Loucy (cell line): Measurements from ENCODE around the gene NHSL1.

Experiments used
- H2AFZ ChIP-seq: fragments of 200-600 bp; sonication (generic); 2 replicates; pipeline ENCODE4 v1.6.0; 2016; ENCODE audit warnings: antibody characterized with exemption, mild to moderate bottlenecking, low read length, moderate library complexity
- H3F3A ChIP-seq: fragments of 200-600 bp; 2 replicates; pipeline ENCODE4 v1.6.0; 2016; ENCODE audit warnings: antibody characterized with exemption, low read depth, mild to moderate bottlenecking
- H3K27me3 ChIP-seq: fragments of 200-600 bp; sonication (generic); 2 replicates; pipeline ENCODE4 v1.6.1; 2014; ENCODE audit warnings: low read length, mild to moderate bottlenecking; ENCODE audit not compliant: insufficient read depth, poor library complexity, severe bottlenecking
- H3K36me3 ChIP-seq: fragments of 200-600 bp; sonication (generic); 2 replicates; pipeline ENCODE4 v1.6.1; 2016; ENCODE audit warnings: low read length; ENCODE audit not compliant: insufficient read depth
- H3K4me1 ChIP-seq: fragments of 200-600 bp; sonication (generic); 2 replicates; pipeline ENCODE4 v1.5.1; 2014; ENCODE audit warnings: low read length, mild to moderate bottlenecking; ENCODE audit not compliant: insufficient read depth, poor library complexity, severe bottlenecking
- H3K4me2 ChIP-seq: fragments of 200-600 bp; sonication (generic); 2 replicates; pipeline ENCODE4 v1.6.0; 2014; ENCODE audit warnings: antibody characterized with exemption, low read length, low read depth, mild to moderate bottlenecking; ENCODE audit not compliant: poor library complexity, severe bottlenecking
- H3K4me3 ChIP-seq: fragments of 200-600 bp; sonication (generic); 2 replicates; pipeline ENCODE4 v1.5.1; 2014; ENCODE audit warnings: low read length, mild to moderate bottlenecking, mixed read lengths; ENCODE audit not compliant: poor library complexity, severe bottlenecking
- H3K79me2 ChIP-seq: fragments of 200-600 bp; sonication (generic); 2 replicates; pipeline ENCODE4 v1.6.1; 2014; ENCODE audit warnings: low read length; ENCODE audit not compliant: insufficient read depth
- H3K9ac ChIP-seq: fragments of 200-600 bp; sonication (generic); 2 replicates; pipeline ENCODE4 v1.6.0; 2014; ENCODE audit warnings: mild to moderate bottlenecking, low read depth, low read length, moderate library complexity; ENCODE audit not compliant: poor library complexity, severe bottlenecking
- H3K9me2 ChIP-seq: fragments of 200-600 bp; sonication (generic); replicated peaks from 2 replicates; pipeline ENCODE4 v1.6.1; 2016; ENCODE audit warnings: low read depth, low read length, mixed read lengths
- H3K9me3 ChIP-seq: fragments of 200-600 bp; sonication (generic); 2 replicates; pipeline ENCODE4 v1.6.1; 2014; ENCODE audit warnings: mild to moderate bottlenecking, antibody characterized with exemption, low read length, low read depth; ENCODE audit not compliant: insufficient read depth
- H4K20me1 ChIP-seq: fragments of 200-600 bp; sonication (generic); 2 replicates; pipeline ENCODE4 v1.6.0; 2014; ENCODE audit warnings: antibody characterized with exemption, low read length, mild to moderate bottlenecking; ENCODE audit not compliant: insufficient read depth, poor library complexity, severe bottlenecking
- CTCF ChIP-seq: fragments of 200-600 bp; sonication (generic); conservative IDR thresholded peaks from 2 replicates; pipeline ENCODE4 v1.5.1; 2014; ENCODE audit warnings: mild to moderate bottlenecking, antibody characterized with exemption, low read length
- EZH2phosphoT487 ChIP-seq: fragments of 200-600 bp; IDR thresholded peaks from 2 replicates; pipeline ENCODE4 v1.6.1; 2018; ENCODE audit warnings: antibody characterized with exemption, mild to moderate bottlenecking, moderate library complexity, borderline replicate concordance

The NHSL1 gene

GRCh38 chr6:138527411-138528088 is 28.3 kb upstream of the NHSL1 start:
- H4K20me1 ChIP-seq = no peaks in the 10 kb centered on the region
- H3K9me3 ChIP-seq = no peaks in the 10 kb centered on the region
- no peaks in the 10 kb centered on the region for H3K79me2 ChIP-seq
- H3K4me2 ChIP-seq = no peak overlapping the region
- no peak overlapping the region for H2AFZ ChIP-seq
- no peaks in the 10 kb centered on the region for H3K36me3 ChIP-seq
- H3F3A ChIP-seq = no peaks in the 10 kb centered on the region
- TF ChIP-seq CTCF = no peak
- no peak for TF ChIP-seq EZH2phosphoT487
- no peak overlapping the region for H3K9ac ChIP-seq
- no peaks in the 10 kb centered on the region for H3K4me1 ChIP-seq
- H3K9me2 ChIP-seq = no peaks in the 10 kb centered on the region
- no peaks in the 10 kb centered on the region for H3K27me3 ChIP-seq
- H3K4me3 ChIP-seq = no peak overlapping the region

- Histone ChIP-seq H3K9me3 (no peaks in the 10 kb centered on the region), H3F3A (no peaks in the 10 kb centered on the region), H3K36me3 (no peaks in the 10 kb centered on the region), H2AFZ (no peak overlapping the region), H3K4me2 (no peak overlapping the region), H3K4me1 (peaks cover 5% of the 10 kb centered on the region), H3K4me3 (no peak overlapping the region), H3K27me3 (no peaks in the 10 kb centered on the region), H3K9ac (no peak overlapping the region), H4K20me1 (no peaks in the 10 kb centered on the region), H3K79me2 (no peaks in the 10 kb centered on the region), H3K9me2 (no peaks in the 10 kb centered on the region)
- TF ChIP-seq CTCF (no peak), EZH2phosphoT487 (no peak)
These were observed 27.5 kb upstream of the NHSL1 start for GRCh38 chr6:138526822-138527235.

GRCh38 chr6:138525355-138525754 is 26.1 kb upstream of the NHSL1 start:
- TF ChIP-seq CTCF (no peak), EZH2phosphoT487 (no peak)

More at GRCh38 chr6:138525355-138525754, 26.1 kb upstream of the NHSL1 start:
- H3K36me3 ChIP-seq = no peaks in the 10 kb centered on the region
- H3F3A ChIP-seq = no peaks in the 10 kb centered on the region
- no peak overlapping the region for H3K4me3 ChIP-seq
- H3K27me3 ChIP-seq = no peaks in the 10 kb centered on the region
- no peaks in the 10 kb centered on the region for H3K9me2 ChIP-seq
- H3K4me2 ChIP-seq = no peak overlapping the region
- no peaks in the 10 kb centered on the region for H4K20me1 ChIP-seq
- H3K9ac ChIP-seq = no peak overlapping the region
- H3K4me1 ChIP-seq = peaks cover 12% of the 10 kb centered on the region
- no peak overlapping the region for H2AFZ ChIP-seq
- H3K79me2 ChIP-seq = no peaks in the 10 kb centered on the region
- H3K9me3 ChIP-seq = no peaks in the 10 kb centered on the region
